HG02623 (cell line): Measurements from ENCODE around the gene BCAS1.

Experiments
- ATAC-seq: cut with Tn5 transposase; IDR thresholded peaks from one replicate; pipeline ENCODE4 v1.9.1; 2021; ENCODE audit warnings: moderate library complexity; ENCODE audit not compliant: unreplicated experiment

The BCAS1 gene

DNA sequence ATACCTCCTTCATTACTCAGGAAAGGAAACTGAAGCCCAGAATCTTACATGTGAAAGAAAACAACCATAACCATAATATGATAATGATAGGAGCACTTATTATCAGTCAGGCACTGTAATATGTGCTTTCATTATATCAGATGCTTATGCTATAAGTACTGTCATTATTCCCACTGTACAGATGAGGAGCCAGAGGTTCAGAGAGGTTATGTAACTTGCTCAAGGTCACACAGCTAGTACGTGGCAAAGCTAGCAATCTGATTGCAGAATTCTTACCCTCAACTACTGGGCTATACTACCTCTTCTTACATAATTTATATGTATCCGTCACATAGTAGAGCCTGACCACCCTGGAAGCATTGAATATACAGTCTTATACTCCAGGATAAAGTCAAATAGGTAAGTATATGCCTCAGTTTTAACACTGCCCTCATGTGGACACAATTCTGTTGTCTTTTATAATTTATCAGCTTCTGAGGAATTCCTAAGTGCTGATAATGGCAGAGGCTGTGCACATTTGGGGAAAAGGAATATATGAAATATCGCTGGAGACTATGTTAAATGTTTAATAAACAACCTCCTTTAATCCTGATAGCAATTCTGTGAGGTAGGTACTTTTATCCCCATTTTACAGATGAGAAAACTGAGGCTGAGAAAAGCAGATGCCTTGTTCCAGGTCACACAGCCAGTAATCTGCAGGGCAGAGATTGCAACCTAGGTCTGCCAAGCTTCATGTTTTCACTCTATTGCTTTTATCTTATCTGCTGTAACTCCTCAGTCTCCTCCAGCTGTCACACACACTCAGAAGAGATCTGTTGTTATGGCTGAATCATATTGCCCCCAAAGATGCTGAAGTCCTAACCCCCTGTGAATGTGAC is 13.4 kb downstream of the BCAS1 start:
- ATAC-seq: no peak

DNA sequence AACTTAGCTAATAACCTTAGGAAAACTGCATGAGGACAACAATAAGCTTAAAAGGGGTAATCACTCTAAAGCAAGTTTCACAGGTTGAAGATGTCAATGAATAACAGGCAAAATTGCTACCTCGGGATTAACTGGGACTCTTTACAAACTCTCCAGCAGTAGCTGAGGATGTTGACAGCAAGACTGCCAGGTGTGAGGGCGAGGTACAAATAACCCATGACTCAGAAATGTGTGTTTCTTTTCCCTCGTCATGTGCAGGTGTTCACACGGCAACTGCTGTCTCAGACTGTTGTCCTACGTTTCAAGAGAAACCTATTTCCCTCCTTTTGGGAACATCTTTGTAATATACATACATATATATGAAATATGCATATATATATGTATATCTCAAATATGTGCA is 15.9 kb downstream of the BCAS1 start:
- no peak for ATAC-seq

DNA sequence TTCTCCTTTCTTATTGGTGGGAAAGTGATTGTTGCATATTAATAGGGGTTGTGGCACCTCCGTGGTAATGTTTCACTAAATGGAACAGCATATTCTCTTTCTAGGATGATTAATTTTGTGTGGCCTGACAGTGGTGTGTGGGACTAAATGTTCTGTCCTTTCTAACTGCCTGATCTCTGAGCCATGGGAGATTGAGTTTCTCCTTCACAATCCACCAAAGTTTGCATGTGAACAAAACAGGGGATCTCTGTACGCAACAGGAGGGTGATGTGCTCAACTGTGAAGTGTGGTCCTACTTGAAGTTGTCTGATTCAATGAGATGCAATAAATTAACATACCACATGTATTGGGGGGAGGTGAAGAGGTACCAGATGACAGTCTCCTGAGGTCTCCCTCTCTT is 19.3 kb downstream of the BCAS1 start:
- no peak for ATAC-seq

DNA sequence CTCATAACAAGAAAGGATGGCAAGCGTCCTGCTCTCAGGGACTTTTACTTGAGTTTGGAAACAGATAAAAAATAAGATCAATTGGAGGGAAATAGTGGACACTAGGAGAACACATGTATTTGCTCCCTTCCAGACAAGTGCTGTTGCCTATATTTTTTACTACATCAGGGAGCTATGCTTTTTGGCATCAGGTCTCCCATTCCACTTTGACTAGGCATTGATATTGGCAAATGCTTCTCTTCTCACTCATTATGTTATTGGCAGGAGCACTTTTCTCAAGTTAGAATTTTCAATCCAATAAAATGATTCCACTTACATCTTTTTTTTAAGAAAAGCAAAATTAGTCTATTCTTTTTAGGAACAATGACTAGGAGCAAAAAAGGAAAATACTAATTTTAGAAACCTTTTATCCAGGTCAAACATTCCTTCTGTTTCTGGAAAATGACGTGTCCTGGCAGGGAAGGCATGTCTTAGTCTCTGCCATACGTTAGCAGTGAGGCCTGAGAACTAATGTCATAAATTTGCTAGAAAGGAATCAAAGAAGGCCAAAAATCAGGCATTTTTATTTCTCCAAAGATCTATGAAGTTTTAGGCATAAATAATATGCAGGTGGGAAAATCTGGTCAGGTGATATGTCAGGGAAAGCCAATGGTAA is 21.4 kb downstream of the BCAS1 start:
- ATAC-seq: no peak

DNA sequence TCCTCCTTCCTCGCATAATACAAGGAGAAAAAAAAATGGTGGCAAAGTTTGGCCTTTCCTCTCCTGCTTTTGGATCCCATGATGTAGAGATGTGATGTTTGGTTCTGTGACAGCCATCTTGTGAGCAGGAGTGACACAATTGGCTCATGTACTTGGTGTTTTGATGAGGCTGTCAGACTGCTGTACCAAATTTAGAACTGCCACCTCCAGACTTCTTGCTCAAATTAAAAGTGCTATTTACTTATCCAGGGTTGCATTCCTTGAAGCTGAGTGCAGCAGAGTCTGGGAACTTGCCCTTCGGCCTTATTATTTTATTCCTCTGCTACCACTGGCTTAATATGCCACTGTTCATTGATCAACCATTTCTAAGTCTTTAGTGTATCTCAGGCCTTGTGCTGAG is 21.9 kb downstream of the BCAS1 start:
- no peak for ATAC-seq

DNA sequence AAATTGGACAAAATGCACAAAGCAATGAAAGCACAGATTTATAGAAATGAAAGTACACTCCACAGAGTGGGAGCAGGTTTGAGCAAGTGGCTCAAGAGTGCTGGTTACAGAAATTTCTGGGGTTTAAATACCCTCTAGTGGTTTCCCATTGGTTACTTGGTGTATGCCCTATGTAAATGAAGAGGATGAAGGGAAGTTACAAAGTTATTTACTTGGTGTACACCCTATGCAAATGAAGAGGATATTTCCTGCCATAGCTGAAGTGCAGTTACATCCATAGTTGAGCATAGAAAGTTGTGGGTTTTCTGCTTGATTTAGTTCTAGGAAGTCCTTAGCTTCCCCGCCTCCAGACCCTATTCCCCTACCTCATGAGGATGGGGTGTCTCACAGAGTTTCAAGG is 22.7 kb downstream of the BCAS1 start:
- no peak for ATAC-seq

DNA sequence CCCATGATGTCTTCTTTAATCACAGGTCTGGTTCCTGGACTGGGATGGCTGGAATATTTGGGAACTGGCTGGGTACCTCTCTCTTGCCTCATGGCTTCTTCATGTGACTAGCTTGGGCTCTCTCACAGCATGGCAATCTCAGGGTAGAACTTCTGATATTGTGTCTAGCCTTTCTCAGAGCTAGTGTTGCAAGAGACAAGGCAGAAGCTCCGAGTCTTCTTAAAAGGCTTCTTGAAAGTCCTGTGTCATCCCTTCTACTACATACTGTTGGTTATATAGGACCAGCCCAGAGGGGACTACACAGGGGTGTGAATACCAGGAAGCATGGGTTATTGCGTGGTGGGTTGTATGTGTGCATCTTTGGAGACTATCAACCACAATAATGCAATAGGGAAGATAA is 23.3 kb downstream of the BCAS1 start:
- ATAC-seq: no peak

DNA sequence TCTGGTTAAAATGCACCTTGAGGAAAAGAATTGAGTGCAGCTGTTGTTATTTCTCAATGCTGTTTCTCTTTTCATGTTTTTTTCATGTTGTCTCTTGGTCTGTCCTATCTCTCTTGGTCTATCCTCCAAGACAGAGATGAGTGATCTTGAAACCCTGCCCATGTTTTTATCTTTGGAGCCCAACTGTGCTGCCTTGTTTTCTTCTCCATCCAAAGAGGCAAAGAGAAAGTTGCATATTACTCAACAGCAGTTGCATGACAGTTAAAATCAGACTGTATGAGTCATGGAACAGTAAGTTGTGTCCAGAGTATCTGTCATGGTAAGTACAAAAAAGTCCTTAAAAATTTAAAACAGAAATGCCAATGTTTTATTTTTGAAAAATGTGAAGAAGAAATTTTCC is 26.2 kb downstream of the BCAS1 start:
- peak; percentile 55 for ATAC-seq

DNA sequence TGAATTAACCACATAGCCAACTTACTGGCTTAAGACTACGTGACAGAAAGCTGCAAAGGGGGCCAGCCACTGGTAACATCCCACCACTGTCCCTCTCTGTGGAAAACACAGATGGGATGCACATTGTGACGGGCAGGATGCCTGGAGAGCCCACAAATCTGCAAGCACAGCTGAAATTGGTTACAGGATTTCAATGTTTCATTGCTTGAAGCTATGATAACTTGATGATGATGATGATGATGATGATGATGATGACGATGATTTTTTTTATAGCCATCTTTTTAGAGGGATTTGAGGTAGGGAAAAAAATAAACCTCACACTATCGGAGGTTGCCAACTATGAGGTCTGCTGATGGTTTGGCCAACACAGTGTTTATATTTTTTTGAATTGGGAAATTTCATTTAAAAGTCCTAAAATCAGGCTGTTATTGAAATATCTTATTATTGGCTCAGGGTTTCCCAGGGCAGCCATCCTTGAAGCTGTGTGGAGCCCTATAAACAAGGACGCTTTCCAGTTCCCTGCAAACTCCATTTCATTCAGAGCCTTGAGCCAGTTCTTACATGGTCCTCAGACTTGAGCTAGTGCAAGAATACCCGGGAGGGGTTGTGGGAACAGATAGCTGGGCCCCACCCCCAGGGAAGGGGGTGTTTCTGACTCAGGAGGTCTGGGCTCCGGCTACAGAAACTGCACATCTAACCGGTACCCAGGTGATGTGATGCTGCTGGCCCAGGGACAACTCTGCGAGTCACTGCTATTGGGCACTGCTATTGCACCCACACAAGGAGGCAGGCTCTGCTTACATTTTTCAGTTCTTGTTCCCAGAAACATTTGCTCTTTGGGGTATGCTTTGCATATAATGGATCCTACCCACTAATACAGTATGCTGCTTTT is 27.1 kb downstream of the BCAS1 start:
- ATAC-seq: no peak

DNA sequence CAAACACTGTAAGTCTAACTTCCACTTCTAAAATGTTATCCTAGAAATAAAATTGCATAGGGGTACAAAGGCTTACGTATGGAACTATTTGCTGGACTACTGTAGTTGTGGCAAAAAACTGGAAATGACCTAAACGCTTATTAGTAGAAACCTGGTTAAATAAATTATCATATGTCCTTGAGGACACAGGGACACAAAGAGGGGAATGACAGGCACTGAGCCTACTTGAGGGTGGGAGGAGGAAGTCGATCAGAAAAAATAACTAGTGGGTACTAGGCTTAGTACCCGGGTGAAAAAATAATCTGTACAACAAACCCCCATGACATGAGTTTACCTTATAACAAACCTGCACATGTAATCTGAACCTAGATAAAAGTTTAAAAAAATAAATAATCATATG is 28.4 kb downstream of the BCAS1 start:
- ATAC-seq: no peak

DNA sequence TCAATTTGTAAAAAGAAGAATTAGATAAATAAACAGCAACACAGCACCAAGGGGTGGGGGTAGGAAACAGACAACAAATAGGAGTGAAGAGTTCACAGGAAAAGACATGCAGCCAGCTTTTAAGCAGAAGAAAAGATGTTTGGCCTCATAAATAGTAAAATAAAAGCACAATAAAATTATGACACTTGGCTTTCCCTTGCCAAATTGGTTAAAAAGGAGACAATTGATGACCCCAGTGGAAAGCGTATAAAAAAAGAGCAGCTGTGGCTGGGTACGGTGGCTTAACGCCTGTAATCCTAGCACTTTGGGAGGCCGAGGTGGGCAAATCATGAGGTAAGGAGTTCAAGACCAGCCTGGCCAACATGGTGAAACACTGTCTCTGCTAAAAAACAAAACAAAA is 29.1 kb downstream of the BCAS1 start:
- no peak for ATAC-seq

DNA sequence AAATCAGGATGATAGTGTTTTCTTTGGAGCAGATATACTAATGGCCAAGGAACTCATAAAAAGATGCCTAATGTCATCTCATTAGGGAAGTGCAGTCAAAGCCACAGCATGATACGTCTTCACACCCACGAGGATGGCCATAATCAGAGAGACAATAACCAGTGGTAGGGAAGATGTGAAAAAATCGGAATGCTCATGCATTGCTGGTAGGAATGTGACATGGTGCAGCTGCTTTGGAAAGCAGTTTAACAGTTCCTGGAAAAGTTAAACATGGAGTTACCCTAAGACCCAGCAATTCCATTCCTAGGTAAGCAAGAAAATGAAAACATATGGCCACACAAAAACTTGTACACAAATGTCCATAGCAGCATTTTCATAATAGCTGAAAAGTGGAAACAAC is 29.9 kb downstream of the BCAS1 start:
- ATAC-seq: no peak

DNA sequence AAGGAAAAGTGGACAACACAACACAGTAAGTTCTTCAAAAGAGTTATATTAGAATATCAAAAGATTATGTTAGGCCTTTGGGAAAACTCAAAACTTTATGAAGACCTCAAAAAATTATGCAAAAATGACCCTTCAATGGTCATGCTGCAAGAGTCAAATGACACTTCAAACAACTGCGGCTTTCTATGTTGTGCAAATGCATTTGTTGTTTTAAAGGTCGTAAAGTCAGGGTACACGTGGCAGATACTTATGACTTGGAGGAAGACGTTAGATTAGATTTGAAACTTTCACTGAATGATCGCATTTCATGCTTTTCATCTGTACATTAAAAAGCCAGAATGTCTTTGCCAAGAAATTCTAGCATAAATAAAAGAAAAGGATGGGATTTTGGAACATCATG is 31.4 kb downstream of the BCAS1 start:
- no peak for ATAC-seq

DNA sequence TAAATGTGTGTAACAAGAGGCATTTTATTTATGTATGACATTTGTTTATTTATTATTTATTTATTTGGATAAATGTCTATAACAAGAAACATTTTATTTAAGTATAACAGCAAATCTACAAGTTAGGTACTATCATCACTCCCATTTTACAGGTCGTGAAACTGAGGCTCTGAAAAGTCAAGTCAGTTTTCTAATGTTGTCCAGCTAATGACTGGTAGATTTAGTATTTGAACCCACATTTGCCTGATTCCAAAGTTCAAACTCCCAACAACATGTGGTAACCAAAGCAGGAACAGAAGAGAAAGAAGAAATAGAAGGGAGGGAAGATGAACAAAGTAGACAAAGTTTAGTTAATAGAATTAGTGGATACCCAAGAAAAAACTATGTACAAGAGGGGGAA is 32.9 kb downstream of the BCAS1 start:
- no peak for ATAC-seq

DNA sequence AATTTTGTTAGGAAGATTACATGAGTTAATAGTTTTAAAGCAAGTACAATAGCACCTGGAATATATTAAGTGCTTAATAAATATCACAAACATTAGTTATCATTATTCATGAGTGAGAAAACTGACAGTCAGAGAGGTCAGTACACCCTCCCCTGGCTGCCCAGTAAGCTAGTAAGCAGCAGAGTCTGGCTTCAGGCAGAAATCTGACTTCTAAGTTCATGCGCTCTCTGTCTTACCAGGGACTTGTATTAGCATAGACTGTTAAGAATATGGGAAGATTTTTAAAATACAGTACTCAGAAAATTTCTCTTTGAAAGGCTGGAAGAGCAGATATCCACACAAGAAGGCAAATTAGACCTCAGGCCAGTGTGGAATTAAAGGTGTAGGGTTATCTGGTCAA is 40.8 kb downstream of the BCAS1 start:
- ATAC-seq: no peak

DNA sequence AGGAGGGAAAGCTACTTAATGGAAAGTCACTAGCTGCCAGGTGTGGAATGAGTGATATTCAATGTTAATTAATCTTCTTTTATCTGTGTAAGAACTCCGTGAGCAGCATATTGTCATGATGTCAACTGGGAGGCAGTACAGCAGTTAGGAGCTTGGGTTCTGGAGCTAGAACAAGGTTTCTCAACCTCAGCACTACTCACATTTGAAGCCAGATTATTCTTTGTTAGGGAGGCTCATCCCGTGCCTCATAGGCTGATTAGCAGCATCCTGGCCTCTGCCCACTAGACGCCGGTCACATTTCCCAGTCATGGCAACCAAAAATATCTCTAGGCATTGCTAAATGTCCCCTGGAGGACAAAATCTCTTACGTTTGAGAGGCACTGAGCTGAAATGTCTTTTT is 41.2 kb downstream of the BCAS1 start:
- no peak for ATAC-seq

DNA sequence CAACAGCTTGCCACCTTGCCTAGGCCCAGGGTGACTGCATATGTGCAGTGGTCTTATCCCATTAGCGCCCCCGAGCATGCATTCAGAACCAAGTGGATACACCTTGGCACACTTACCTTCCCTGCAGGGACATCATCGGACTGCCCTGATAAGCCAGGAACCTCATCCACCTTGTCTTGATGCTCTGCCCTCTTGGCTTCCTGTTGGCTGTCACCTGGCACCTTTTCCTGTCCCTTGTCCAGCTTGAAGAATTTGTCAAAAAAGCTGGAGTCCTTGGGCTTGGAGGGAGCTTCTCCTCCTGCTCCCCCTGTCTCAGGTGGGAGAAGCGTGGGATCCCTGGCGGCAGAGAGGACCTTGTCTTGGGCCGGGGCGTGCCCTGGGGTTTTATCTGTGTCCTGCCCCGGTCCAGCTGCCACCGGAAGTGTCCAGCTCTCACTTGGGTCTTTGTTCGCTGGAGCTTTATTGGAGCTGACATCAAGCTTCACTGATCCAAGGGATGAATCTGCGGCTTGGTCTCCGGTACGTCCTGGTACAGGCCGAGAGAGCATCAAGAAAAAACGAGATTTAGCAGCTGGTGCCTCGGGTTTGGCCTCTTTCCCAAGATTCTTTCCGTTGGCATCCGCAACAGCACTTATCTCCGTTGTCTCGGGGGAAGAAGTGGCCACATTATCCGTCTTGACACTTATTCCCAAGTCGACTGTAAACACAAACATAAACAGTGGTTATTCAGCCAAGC is 42.0 kb downstream of the BCAS1 start:
- no peak for ATAC-seq

DNA sequence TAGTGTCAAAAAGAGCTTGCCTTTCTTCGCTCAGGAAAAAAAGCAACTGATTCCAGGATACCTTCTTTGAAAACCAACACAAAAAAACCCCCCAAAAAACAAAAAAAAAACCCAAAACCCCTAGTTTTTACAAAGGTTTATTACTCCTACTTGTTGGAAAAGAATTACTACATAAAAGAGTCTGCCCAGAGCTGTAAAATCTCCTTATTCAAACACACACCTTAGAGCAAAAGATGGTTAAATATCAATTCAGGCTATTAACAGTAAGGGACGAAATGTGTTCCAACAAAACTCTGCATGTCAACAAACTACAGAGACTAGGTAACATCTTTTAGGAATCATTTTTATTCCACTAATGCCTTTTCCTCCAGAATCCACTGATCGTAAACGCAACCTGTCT is 42.7 kb downstream of the BCAS1 start:
- ATAC-seq: no peak

DNA sequence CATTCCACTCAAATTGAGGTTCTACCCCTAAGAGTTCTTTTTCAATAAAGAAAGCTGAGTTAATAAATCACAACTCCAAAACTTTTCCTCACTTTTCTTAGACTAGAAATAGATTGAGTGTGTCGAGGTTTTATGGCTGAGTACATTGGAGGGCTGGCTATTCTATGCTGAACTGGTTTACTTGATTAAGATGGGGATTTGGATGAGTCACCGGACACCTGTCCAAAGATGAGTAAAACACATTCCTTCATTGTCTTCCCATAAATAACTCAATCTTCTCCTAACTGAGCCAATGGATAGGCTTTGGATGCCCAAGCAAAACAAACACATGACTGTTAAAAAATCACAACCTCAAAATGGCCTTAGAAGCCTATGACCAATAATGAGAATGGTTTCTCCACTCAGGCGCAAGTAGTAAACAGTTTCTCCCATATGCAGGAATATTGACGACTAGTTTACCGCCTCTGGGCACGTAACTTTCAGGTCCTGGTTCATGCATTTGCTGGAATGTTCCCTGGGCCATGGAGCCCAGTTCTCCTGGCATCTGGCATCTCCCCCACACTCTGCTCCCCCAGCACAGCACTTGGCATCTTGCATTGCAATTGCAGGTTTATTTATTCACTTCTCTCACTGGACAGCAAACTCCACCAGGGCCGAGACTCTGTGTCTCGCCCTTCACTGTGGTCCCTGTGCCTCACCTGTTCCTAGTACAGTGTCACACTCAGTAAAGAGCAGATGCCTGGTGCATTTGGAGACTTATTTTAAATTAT is 43.9 kb downstream of the BCAS1 start:
- no peak for ATAC-seq

DNA sequence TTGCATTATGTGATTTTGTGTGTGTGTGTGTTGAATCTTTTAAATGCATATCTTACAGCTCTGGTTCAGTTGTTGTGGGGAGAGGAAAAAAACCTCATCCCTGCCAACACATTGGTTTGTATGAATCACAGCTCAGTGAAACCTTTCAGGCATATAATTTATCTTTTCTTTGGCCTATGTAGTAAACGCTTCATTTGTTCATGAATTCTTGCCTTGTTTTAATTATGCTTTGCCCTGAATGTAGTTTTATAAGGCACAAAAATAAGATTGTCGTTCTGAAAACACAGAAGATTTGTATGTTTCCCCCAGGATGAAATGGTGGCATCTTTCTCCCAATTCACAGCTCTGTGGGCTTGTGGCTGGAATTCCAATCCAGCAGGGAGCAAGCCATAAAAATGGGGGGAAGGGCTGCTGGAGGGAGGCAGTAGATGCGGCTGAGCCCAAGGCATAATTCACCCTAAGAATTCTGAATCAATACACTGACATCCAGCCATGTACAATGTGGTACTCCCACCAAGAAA is 45.1 kb downstream of the BCAS1 start:
- ATAC-seq: no peak
